ENCODE results near the gene ODAM.

DNA sequence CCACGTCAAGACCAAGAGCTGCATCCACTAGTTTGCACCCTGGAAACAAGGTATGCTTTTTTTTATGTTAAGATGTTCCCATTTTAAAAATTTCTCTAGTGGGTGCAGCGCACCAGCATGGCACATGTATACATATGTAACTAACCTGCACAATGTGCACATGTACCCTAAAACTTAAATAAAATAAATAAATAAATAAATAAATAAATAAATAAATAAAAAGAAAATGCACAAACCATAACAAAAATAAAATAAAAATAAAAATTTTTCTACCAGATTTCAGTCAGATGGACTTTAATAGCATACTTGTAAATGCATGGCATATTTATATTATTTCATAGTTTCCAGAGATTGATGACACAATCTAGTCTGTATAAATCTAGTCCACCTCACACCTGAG lies 43.4 kb upstream of the ODAM start:
- TF ChIP-seq YY1 (IDR thresholded peaks at IDR 0.05; ENCODE audit: insufficient read depth, insufficient read length) = no peak
- TF ChIP-seq ZNF274 (IDR thresholded peaks at IDR 0.05; ENCODE audit: low read depth, low read length) = no peak

Data from NT2/D1 (cell line).